OCI-LY1 (cell line): ENCODE measurements around the gene ZBTB16.

Experiments used
- EZH2 ChIP-seq: fragments of 200-600 bp; sonication (generic), shearing (Covaris generic); IDR thresholded peaks from 2 replicates; pipeline ENCODE4 v1.8.0; 2017; ENCODE audit warnings: borderline replicate concordance, mixed run types, mild to moderate bottlenecking, antibody characterized with exemption, low read length, moderate library complexity, mixed read lengths
- TF ChIP-seq, protein P1 (sequence below): fragments of 200-600 bp; sonication (generic), shearing (Covaris generic); IDR thresholded peaks from 2 replicates; pipeline ENCODE4 v1.5.1; 2017; ENCODE audit warnings: mild to moderate bottlenecking, antibody characterized with exemption, low read length, moderate library complexity, mixed read lengths

DNA sequence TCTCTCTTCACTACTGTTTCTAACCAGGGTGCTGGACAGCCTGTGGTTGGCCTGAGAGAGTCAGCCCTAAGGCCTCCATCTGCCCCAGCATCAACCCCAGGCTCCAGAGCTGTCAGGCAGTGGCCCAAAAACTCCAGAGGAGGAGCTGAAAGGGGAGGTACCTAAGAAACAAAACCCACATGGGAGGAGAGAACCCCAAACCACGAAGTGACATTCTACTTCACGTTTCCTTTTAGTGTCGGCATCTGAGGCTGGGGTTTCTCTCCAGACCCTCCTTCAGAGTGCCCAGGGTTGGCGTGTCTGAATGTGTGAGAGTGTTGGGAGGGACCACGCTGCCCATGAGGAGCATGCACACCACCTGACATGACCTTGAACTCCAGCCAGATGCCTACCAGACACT lies 166.8 kb downstream of the ZBTB16 start:
- no peak for TF ChIP-seq EZH2
- TF ChIP-seq, protein P1, sequence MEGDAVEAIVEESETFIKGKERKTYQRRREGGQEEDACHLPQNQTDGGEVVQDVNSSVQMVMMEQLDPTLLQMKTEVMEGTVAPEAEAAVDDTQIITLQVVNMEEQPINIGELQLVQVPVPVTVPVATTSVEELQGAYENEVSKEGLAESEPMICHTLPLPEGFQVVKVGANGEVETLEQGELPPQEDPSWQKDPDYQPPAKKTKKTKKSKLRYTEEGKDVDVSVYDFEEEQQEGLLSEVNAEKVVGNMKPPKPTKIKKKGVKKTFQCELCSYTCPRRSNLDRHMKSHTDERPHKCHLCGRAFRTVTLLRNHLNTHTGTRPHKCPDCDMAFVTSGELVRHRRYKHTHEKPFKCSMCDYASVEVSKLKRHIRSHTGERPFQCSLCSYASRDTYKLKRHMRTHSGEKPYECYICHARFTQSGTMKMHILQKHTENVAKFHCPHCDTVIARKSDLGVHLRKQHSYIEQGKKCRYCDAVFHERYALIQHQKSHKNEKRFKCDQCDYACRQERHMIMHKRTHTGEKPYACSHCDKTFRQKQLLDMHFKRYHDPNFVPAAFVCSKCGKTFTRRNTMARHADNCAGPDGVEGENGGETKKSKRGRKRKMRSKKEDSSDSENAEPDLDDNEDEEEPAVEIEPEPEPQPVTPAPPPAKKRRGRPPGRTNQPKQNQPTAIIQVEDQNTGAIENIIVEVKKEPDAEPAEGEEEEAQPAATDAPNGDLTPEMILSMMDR = no peak
